K562 (cell line): ENCODE data around the gene UNC119B. TPM values are rescaled to one million over a fixed set of nuclear protein-coding genes. Genes with fewer than 3 reads are reported as not detected.
A peak's percentile ranks its signal among the peaks of the same experiment; 100 is the strongest.

ENCODE experiments used
- ATAC-seq: fragments of 200-7000 bp; cut with Tn5 transposase; 3 replicates; pipeline ENCODE4 v1.9.1; 2020; ENCODE audit warnings: moderate library complexity
- BruUV-seq: library from RNA; stranded (reverse); fragments of 400-500 nt; replicated peaks from 2 replicates; lab custom pipeline; 2021; lab: Mats Ljungman, UMichigan
- CTCF ChIA-PET: fragments of 300-600 bp; formaldehyde crosslinking; extraction: SDS; loops from one replicate; lab custom pipeline; 2021; ENCODE audit warnings: low intra/inter-chr PET ratio; lab: Yijun Ruan, JAX
- POLR2A ChIA-PET: fragments of 300-600, 350-650 bp; sonication (Branson Sonifier 250); formaldehyde crosslinking; extraction: SDS; loops from one replicate; lab custom pipeline; 2021; ENCODE audit warnings: antibody characterized with exemption, inconsistent platforms; lab: Yijun Ruan, JAX
- DNase-seq, 4 experiments: peaks; one replicate each; pipeline versions ENCODE4 v3.0.0 to v3.0.0-alpha.2; 2011 to 2018; ENCODE audit warnings: low spot score in 3 of 4, mixed read lengths in 3 of 4; ENCODE audit errors: extremely low read depth in 1 of 4
- FAIRE-seq: peaks from 2 replicates; lab custom pipeline; 2011; peaks lifted over from hg19 to GRCh38; lab: Jason Lieb, UNC
- H2AFZ ChIP-seq: 2 replicates; pipeline ENCODE4 v1.6.0; 2011; ENCODE audit warnings: low read depth, low read length, control low read depth, inconsistent platforms
- H3K27ac ChIP-seq: fragments of 200-600 bp; 3 replicates; pipeline ENCODE4 v1.8.0; 2011; ENCODE audit warnings: low read depth, mild to moderate bottlenecking, control low read depth, inconsistent platforms, low read length, moderate library complexity, mixed read lengths; ENCODE audit errors: extremely low read depth
- H3K27me3 ChIP-seq, 2 experiments: fragments of 300-600 bp in 1 of 2; 2 replicates in 1 of 2; 3 replicates in 1 of 2; pipeline versions ENCODE4 v1.6.0 to v1.8.0; 2011; ENCODE audit warnings: inconsistent platforms in 2 of 2, low read length in 2 of 2, mild to moderate bottlenecking in 1 of 2, mixed read lengths in 1 of 2, moderate library complexity in 1 of 2; ENCODE audit not compliant: control insufficient read depth in 2 of 2, insufficient read depth in 2 of 2
- H3K36me3 ChIP-seq: fragments of 300-600 bp; 3 replicates; pipeline ENCODE4 v1.8.0; 2011; ENCODE audit warnings: mild to moderate bottlenecking, low read length, inconsistent platforms; ENCODE audit not compliant: control insufficient read depth, insufficient read depth
- H3K4me1 ChIP-seq, 2 experiments: fragments of 200-600 bp in 1 of 2; replicated peaks in 1 of 2; 2 replicates in 1 of 2; 3 replicates in 1 of 2; pipeline versions ENCODE4 v1.5.1 to v1.8.0; 2011; ENCODE audit warnings: inconsistent platforms in 2 of 2, low read length in 2 of 2, mild to moderate bottlenecking in 1 of 2, mixed read lengths in 1 of 2, moderate library complexity in 1 of 2; ENCODE audit not compliant: control insufficient read depth in 2 of 2, insufficient read depth in 2 of 2
- H3K4me2 ChIP-seq: 2 replicates; pipeline ENCODE4 v1.6.1; 2011; ENCODE audit warnings: low read length, control low read depth, inconsistent platforms, mixed read lengths; ENCODE audit not compliant: insufficient read depth
- H3K4me3 ChIP-seq: fragments of 200-600 bp; sonication (generic), shearing (Covaris generic); 2 replicates; pipeline ENCODE4 v1.5.1; 2016; ENCODE audit warnings: control low read depth, inconsistent platforms
- H3K79me2 ChIP-seq: fragments of 200-600 bp; 3 replicates; pipeline ENCODE4 v1.8.0; 2011; ENCODE audit warnings: low read length, inconsistent platforms; ENCODE audit not compliant: control insufficient read depth, insufficient read depth
- H3K9ac ChIP-seq, 2 experiments: 2 replicates each; pipeline versions ENCODE4 v1.6.0 to v1.6.1; 2011; ENCODE audit warnings: low read depth in 2 of 2, low read length in 2 of 2, control low read depth in 1 of 2, inconsistent platforms in 1 of 2, mild to moderate bottlenecking in 1 of 2, mixed read lengths in 1 of 2; ENCODE audit not compliant: insufficient read depth in 1 of 2
- H3K9me1 ChIP-seq: one replicate; pipeline ENCODE4 v1.6.0; 2011; ENCODE audit warnings: inconsistent platforms, mild to moderate bottlenecking, low read length, moderate library complexity; ENCODE audit not compliant: control insufficient read depth, insufficient read depth
- H3K9me3 ChIP-seq: replicated peaks from 2 replicates; pipeline ENCODE4 v1.5.1; 2011; ENCODE audit warnings: low read depth, low read length, inconsistent platforms; ENCODE audit not compliant: control insufficient read depth, insufficient read depth
- H4K20me1 ChIP-seq: replicated peaks from 2 replicates; pipeline ENCODE4 v1.6.1; 2011; ENCODE audit warnings: low read length, inconsistent platforms, mixed read lengths; ENCODE audit not compliant: control insufficient read depth, insufficient read depth
- ARID4B ChIP-seq: sonication (generic); formaldehyde crosslinking; IDR thresholded peaks from 2 replicates; pipeline ENCODE4 v1.8.0; 2022; ENCODE audit warnings: mild to moderate bottlenecking, missing genetic modification reagents
- CHCHD3 ChIP-seq: fragments of 250-450 bp; sonication (Bioruptor Pico); IDR thresholded peaks from 2 replicates; pipeline ENCODE4 v2.1.2; 2022; ENCODE audit warnings: mild to moderate bottlenecking
- DACH1 ChIP-seq: fragments of 450-650 bp; IDR thresholded peaks from 2 replicates; pipeline ENCODE4 v1.6.1; 2018; ENCODE audit not compliant: partially characterized antibody
- E2F1 ChIP-seq: sonication (generic); formaldehyde crosslinking; IDR thresholded peaks from 2 replicates; pipeline ENCODE4 v1.8.1; 2023; ENCODE audit warnings: mild to moderate bottlenecking, missing genetic modification reagents, moderate library complexity
- HDGF ChIP-seq: fragments of 450-650 bp; IDR thresholded peaks from 2 replicates; pipeline ENCODE4 v1.6.1; 2016
- NFE2L1 ChIP-seq: fragments of 450-650 bp; IDR thresholded peaks from 2 replicates; pipeline ENCODE4 v1.6.1; 2016; ENCODE audit warnings: missing genetic modification characterization, low read depth, mild to moderate bottlenecking, missing compliant biosample characterization, moderate library complexity, borderline replicate concordance
- ZBTB11 ChIP-seq, 3 experiments: fragments of 200-800 bp in 1 of 3; fragments of 250-450 bp in 1 of 3; fragments of 450-650 bp in 1 of 3; sonication (Bioruptor Pico) in 1 of 3; sonication (Bioruptor generic) in 1 of 3; formaldehyde crosslinking in 1 of 3; IDR thresholded peaks; 2 replicates each; pipeline versions ENCODE4 v1.6.1 to v1.8.0; 2016 to 2022; ENCODE audit warnings: mild to moderate bottlenecking in 2 of 3, missing genetic modification characterization in 2 of 3, missing compliant biosample characterization in 1 of 3, moderate library complexity in 1 of 3
- ZFP91 ChIP-seq: sonication (generic); formaldehyde crosslinking; IDR thresholded peaks from 2 replicates; pipeline ENCODE4 v1.8.0; 2022; ENCODE audit warnings: mild to moderate bottlenecking, missing genetic modification reagents
- ZNF253 ChIP-seq: fragments of 250-450 bp; sonication (Bioruptor Pico); conservative IDR thresholded peaks from 2 replicates; pipeline ENCODE4 v1.6.1; 2021; ENCODE audit warnings: mild to moderate bottlenecking
- ZSCAN32 ChIP-seq: fragments of 450-650 bp; formaldehyde crosslinking; IDR thresholded peaks from 2 replicates; pipeline ENCODE4 v1.4.0; 2020; ENCODE audit warnings: mild to moderate bottlenecking, moderate library complexity
- WGBS: fragments of 100-300 bp; shearing (Covaris generic); methylation state at CpG from one replicate; pipeline ENCODE4 v1.1.6; 2016; ENCODE audit warnings: low coverage, mixed read lengths; ENCODE audit not compliant: insufficient coverage; ENCODE audit errors: missing lambda C conversion rate; 5-methylcytosine and 5-hydroxymethylcytosine counted together
- in situ Hi-C: fragments of 300-500 bp; cut with MboI; formaldehyde crosslinking; loops from 4 replicates; pipeline ENCODE4 v1.15.0; 2018; ENCODE audit warnings: inconsistent platforms, mixed read lengths
- intact Hi-C: fragments of 100-400 bp; cut with micrococcal nuclease; formaldehyde crosslinking; loops from 2 replicates; pipeline ENCODE4 v1.14.2; 2022
- polyA plus RNA-seq, 8 experiments: library from polyadenylated mRNA; depleted of rRNA in 4 of 8; stranded (reverse) in 5 of 8; unstranded in 3 of 8; fragments of >200 nt; fragmentation: Nextera tagmentation in 2 of 8; fragmentation: Illumina TruSeq in 1 of 8; extraction: Ambion mirVana in 2 of 8; extraction: Trizol in 1 of 8; gene quantifications; 2 replicates each; pipeline versions ENCODE4 v1.2.1 to v1.2.3, GENCODE V29; 2011 to 2014; ENCODE audit warnings: inconsistent platforms in 1 of 8, missing spikeins in 1 of 8
- total RNA-seq, 7 experiments: library from RNA; depleted of rRNA in 6 of 7; stranded (reverse); fragments of >200 nt in 6 of 7; fragmentation: Illumina TruSeq in 2 of 7; extraction: Trizol in 2 of 7; gene quantifications; 2 replicates each; pipeline versions ENCODE4 v1.2.1 to v1.2.3, GENCODE V29; 2011 to 2021; ENCODE audit warnings: low replicate concordance in 1 of 7

UNC119B gene
- total and polyA plus RNA-seq, 9 of the 15 experiments (the other 6 are each of a cell fraction or from before 2014, with no cell fraction given) = 4.0 to 34.5 (median 15.1) TPM

- CTCF ChIA-PET = no interaction called here
- TF ChIP-seq ARID4B (CRISPR knock-in tag) (0 out of 2 replicates have a peak, but pooled peaks have one; percentile 1), ZBTB11 (CRISPR knock-in tag; IDR thresholded peaks at IDR 0.05) (no peak), E2F1 (CRISPR knock-in tag) (0 out of 2 replicates have a peak, but pooled peaks have one; percentile 40), ZFP91 (no peak), ZSCAN32 (no peak), CHCHD3 (CRISPR knock-in tag) (no peak), ZNF253 (CRISPR knock-in tag) (no peak), HDGF (0 out of 2 replicates have a peak, but pooled peaks have one; percentile 56), DACH1 (no peak), NFE2L1 (tag) (no peak)
Observed at GRCh38 chr12:120725151-120725658, 14.9 kb downstream of the UNC119B start.

More at GRCh38 chr12:120725151-120725658, 14.9 kb downstream of the UNC119B start:
- DNase-seq = no peak
- intact Hi-C loops (no loop called here), in situ Hi-C loops (no loop called here)
- H3K36me3 ChIP-seq = peaks cover 61% of the 10 kb centered on the region
- no TSS peak for BruUV-seq
- no peaks in the 10 kb centered on the region for H3K9me3 ChIP-seq
- ATAC-seq = no peak
- H3K27me3 ChIP-seq = no peaks in the 10 kb centered on the region
- POLR2A ChIA-PET = interaction anchor here (0.6 to 0.9 kb wide), 3 partner anchors 36 to 436 kb away, joined by 3 read pairs; no protein-coding TSS in a partner anchor
- peak overlapping the region; percentile 85 for H3K4me3 ChIP-seq
- peak overlapping the region; percentile 97 for H3K4me2 ChIP-seq
- no peak overlapping the region; the same call in 2 of the 3 replicates for H3K27ac ChIP-seq
- peak overlapping the region; percentile 92 for H2AFZ ChIP-seq
- H3K9ac ChIP-seq = peak overlapping the region; percentile 86 to 98
- no peak for FAIRE-seq
- H3K4me1 ChIP-seq = peaks cover 25 to 31% of the 10 kb centered on the region in 2 experiments
- peaks cover 8% of the 10 kb centered on the region; the same call in 1 of the 2 replicates for H4K20me1 ChIP-seq
- H3K9me1 ChIP-seq = no peaks in the 10 kb centered on the region
- peaks cover 14% of the 10 kb centered on the region for H3K79me2 ChIP-seq
- 27% methylated on average over 14 of the region's 14 CpGs for WGBS
